NCI-H345 treated with DMSO at 0.1 percent for 48 hours (cell line): Measurements from ENCODE around the gene UBN1.
"Not testable (repeated sequence)": the region's sequence is repeated elsewhere in the genome, so short reads cannot be mapped to it uniquely, and the experiment has no call there.

Source experiments
- DNase-seq: peaks from one replicate; lab custom pipeline; 2025; ENCODE audit not compliant: unreplicated experiment; lab: John Stamatoyannopoulos, UW

The UBN1 gene

DNA sequence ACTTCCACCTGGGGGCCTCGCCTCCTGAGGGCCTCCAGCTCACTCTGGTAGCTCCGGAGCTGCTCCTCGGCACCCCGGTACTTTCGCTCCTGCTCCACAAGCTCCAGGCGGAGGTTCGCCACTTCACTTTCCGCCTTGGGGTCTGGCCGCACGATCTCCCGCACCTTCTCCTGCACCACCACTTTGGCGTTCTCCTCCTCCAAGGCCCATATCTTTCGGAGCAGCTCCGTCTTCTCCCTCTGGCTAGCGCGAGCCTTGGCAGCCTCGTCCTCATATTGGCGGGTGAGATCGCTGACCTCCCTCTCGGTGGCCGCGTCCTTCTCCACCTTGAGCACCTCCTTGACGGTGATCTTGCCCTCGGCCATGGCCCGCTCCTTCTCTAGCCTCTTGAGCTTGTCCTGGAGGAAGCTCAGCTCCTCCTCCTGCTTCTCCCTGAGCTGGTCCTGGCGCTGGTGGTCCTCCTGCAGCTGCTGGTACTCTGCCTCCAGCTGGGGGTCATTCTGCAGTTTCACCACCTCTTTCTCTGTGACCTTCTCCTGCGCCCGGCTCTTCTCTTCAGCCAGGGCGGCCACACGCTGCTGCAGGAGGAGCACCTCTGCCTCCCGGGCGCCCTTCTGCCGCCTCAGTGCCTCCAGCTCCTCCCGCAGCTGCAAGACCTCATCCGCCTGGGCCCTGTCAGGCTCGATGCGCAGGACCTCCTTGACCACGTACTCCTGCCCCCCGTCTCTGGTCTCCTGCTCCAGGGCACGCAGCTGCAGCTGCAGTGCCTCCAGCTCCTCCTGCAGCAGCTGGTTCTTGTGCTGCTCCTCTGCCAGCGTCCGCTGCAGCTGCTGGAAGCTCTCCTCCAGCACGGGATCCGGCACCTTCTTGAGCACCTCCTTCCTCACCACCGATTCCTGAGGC lies 37.9 kb downstream of the UBN1 start:
- no peak for DNase-seq

DNA sequence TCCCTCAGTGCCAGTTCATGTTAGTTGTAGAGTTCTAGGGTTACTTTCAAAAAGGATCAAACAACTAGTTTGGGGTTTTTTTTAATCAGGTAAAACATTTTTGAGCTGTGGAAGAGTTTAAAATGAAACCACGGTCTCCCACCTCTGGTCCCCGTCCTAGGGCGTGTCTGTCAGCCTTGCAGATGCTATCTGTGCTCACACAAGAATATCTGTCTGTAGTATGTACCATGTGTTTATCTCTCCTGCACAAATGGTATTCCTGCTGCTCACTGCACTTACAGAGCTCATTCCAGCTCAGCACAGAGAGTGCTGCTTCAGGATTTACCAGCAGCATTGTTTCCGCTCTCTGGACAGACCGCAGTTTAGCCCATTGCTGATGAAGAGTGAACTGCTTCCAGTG lies 38.9 kb downstream of the UBN1 start:
- DNase-seq = no peak

DNA sequence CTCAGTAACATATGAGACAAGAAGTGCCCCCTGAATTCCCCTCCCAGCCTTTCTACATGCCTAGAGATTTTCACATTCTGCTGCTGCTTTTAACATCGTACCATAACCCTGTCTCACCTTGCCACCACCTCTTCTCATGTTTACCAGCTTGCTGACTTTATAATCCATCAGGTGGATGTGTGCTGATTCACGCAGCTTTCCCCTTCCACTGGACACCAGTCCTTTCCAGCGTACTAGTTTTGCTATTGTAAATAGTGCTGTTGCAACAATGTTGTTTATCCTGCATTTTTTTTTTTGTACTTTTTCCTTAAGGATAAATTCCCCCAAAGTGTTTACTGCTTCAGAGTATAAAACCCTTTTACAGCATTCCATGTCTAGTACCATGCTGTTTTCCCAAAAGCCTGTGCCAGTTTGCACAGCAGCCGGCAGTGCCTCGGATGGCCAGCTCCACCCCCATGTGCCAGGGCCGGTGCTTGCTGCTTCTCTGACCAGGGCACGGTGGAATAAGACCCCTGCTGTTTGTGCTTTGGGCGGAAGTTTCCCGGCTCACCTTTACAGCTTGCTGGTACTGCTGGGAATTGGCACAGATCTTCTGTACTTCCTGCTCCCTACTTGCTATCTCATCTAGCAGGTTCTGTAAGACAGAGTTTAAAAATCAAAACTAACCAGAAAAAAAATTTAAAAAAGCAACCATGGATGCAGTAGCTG lies 41.3 kb downstream of the UBN1 start:
- DNase-seq = no peak

DNA sequence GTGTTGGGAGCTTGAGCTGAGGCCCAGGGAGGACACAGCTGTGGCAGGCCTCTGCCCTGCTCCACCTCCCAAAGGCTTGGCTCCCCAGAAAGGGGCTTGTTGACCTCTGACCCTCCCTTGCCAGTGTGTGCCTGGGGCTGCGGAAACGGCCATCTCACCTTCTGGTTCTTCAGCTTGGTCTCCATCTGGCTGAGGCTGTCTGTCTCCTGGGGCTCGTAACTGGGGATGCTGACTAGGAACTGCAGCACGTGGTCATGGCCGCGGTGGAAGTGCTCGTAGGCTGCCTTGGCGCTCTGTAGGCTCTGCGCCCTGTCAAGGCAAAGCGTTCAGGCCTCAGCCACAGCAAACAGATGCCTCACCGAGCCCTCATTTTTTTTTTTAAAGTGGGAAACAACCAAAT lies 42.7 kb downstream of the UBN1 start:
- DNase-seq = no peak

DNA sequence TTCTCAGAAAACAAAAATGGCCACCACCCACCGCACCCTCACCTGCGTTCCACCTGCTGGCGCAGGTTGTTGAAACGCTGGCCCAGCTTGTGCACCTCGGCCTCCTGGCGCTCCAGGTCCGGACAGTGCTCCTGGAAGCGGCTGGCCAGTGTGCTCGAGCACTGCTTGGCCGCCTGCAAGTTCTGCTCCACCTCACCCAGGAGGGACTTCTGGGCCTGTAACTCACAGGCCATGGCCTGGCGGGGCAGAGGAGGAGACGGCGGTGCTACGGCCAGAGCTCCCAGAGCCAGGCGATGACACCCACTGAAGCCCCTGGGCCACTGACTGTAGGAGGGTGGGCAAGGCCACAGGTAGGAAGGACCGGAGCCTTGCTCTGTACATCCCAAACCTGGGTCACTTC lies 43.4 kb downstream of the UBN1 start:
- no peak for DNase-seq

DNA sequence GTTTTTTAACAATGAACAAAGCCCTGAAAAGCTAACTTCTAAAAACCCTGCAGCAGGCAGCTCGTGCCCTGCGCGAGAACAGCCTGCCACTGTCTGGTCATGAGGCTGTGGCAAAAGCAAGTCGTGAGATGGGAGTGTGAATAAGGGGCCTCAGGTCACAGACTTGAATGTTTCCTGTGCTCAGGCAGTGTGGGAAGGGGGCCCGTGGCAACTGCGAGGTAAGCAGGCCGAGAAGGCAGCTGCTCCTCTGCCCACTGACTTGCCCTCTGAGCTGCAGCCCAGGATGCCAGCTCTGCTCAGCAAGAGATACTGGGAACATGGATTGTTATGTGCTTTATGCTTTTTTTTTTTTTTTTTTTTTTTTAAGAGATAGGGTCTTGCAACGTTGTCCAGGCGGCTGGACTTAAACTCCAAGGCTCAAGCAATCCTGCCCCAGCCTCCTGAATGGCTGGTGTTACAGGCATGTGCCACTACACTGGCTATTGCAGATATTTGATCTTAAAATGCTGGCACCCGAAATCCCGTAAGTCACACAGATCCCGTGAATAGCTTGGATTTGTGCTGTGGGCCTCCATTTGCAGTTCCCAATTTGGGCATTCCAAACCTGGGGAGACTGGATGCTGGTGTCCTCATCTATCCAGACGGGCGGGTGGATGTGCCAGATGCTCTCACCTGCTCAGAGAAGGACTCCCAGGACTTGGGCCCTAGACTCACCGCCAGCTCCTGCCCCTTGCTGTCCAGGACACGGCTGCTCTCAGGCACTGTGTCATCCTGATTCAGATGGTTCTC lies 44.0 kb downstream of the UBN1 start:
- no peak for DNase-seq

DNA sequence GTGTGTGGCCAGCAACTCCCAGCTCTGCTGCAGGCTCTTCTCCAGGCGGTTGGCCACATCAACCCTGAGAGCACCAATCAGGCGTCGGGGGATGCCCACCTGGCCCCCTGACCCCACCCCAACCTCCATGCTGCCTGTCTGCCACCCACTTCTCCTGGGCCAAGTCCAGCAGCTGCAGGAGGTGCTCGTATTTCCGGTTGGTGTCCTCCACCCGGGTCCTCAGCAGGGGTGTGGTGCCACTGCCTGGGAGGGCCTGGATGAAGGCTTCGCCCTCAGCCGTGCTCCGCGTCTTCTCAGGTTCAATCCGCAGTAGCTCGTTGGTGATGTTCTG lies 44.6 kb downstream of the UBN1 start:
- no peak for DNase-seq

DNA sequence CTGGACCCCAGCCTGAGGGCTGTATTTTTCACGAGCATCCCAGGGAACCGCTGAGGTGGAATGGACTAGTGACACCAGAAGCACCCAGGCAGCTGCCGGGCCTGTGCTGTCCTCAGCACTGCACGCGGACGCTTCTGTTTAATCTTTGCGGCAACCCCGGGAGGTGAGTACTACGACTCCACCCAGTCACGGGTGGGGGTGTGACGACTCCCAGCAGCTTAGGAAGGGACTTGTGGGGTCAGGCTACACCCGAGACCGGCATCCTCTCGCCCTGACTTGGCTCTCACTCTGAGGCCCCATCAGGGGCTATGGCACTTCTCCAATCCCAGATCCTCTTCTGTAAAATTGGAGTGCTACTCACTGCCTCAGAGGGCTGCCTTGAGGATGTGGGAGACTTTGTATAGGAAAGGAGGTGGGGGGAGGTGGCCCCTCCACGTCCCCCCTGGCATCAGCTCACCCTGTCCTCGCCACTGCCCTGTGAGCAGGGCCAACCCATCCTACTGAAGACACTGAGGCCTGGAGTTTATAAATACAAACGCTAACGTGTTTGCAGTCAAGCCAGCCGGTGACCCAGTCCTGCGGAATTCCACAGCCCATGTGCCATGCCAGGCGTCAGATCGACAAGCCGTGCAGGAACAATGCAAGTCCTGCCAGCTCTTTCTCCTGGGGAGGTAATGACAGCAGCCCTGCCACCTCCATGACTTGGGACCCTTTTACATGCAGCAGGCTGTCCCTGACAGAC lies 45.3 kb downstream of the UBN1 start:
- DNase-seq = no peak

DNA sequence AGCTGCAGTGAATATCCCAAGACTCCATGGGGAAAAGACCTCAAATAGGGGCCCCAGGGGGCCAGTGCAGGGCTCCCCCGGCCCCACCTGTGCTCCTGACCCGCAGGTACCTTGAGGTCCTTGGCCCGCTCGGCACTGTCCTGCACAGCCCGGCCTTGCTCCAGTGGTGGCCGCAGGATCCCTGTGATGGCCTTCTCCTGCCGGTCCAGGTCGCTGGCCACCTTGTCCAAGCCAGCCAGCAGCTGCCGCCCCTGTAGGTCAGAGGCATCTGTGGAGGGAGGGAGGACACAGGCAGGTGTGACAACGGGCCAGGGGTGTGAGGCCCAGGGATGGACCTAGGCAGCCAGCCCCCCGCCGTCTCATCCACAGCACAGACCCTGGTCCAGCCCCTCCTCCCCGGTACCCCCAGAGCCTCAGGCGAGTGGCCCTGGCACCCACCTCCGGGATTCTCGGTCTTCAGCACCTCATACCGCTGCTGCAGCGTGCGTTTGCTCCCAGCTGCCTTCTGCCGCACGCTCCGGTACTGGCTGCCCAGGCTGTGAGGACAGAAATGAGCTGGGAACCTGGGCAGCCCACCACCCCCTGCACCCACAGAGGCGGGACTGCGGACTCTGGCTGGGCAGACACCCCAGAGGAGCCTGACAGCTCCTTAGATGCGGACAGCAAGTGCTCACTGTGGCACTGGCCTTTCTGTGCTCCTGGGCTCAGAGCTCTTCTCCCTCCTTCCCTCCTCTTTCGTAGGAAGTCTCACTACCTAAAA lies 46.0 kb downstream of the UBN1 start:
- no peak for DNase-seq

DNA sequence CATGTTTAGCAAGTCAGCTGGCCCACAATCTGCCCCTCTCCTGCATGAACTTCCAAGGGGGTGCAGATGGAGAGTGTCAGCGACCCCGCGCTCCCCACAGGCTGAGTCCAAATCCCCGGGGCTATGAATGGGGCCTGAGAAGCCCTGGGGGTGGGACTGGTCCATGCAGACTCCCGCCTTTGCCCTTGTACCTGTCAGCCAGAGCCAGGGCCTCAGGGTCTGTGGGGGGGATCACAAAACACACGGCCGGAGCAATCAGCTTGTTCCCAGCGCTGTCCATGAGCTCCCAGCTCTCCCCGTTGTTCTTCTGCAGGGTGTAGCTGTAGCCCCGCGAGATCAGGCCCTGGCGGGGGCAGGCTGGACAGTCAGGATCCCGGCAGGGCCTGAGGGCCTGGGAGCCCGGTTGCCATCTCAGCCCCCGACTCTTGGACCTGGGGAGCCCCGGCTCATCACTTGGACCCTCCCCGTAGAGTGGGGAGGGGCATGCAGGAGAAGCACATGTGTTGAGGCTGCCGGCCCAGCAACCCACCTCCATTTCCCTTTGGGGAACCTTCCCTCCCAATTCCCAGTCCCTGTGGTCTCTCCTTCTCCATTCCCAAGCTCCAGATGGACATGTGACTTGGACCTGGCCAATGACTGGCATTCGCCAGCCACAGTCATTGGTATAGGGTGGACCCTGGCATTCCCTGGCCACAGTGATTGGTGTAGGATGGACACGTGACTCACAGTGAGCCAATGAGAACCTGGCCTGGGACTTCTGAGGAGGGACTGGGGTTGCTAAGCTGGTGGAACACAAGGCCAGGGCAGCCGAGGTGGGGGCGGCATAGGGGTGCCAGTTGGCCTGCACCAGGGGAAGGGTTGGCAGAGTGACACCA lies 47.2 kb downstream of the UBN1 start:
- DNase-seq = no peak

DNA sequence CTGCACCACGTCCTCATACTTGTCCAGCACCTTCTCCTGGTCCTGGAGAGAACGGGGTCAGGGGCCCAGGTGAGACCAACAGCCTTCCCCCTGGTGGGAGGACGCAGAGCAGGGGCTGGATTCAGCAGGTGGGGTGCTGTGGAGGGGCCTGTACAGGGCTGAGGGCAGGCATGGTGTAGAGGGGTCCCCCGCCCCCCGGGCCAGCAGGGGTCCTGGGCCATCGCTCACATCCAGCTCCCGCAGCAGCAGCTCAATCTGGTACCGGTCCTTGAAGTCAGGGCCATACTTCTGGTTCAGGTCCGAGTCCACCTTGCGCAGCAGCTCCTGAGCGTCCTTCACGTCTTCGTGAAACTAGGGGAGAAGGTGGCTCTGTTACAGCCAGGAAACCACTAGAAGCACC lies 48.1 kb downstream of the UBN1 start:
- no peak for DNase-seq

DNA sequence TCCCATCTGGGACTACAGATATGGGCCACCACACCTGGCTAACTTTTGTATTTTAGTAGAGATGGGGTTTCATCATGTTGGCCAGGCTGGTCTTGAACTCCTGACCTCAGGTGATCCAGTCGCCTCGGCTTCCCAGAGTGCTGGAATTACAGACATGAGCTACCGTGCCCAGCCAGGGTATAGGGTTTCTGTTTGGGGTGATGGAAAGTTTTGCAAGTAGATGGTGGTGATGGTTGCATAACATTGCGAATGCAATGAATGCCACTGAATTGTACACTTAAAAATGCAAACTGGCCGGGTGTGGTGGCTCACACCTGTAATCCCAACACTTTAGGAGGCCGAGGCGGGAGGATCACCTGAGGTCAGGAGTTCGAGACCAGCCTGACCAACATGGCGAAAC lies 49.5 kb downstream of the UBN1 start:
- not testable (repeated sequence) for DNase-seq

DNA sequence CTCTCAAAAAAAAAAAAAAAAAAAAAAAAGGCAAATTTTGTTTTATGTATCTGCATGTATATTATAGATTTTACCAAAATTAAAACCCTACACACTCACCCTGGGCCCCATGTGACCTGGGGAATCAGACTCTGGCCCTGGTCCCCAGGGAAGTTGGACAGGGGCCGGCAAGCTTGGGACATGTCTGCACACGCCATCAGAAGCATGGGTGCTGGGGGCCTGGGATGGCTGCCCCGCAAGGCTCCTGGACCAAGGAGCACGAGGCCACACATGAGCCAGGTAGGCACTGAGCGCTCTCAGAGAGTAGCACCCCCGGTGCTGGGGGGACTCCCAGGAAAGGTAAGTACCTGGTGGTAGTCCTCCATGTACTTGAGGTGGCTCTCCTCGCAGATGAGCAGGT lies 50.0 kb downstream of the UBN1 start:
- DNase-seq = no peak

DNA sequence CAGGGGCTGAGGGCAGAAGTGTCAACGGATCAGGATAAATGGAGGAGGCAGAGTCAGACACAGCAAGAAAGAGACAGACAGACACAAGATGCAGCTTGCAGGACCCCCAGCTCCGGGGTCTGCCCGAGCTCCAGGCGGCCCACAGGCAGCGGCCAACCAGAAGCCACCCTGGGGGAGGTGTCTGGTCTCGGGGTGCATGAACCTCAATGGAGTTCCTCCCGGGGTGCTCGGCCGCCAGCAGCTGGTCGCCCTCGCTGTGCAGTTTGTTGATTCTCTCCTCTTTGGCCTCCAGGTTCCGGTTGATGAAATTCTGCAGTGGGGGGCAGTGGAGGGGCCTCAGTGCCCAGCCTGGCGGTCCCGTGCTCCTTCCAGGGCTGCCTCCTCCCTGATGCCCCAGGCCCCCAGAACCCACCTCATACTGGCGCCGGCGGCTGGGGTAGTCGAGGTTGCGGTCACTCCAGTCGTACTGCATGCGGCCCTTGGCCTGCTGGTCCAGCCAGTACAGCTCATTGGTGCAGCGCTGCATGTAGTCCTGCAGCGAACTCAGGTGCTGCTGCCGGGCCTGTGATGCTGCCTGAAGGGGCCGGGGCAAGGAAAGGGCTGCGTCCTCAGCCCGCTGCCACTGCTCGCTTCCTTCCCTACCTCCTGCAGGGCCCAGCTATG lies 51.7 kb downstream of the UBN1 start:
- no peak for DNase-seq

DNA sequence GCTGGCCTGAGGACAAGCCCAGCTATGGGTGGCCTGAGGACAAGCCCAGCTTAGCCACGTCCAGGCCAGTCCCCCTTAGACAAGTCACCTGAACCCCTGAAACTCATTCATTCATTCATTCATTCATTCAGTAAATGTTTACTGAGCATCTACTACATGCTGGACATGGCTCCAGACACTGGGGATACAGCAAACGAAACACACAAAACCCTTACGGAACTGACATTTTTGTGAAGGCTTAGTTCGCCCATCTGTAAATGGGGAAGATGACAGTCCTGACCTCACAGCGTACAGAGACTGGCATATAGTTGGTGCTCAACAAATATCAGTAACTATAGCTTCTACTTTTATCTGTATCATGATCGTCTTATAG lies 52.2 kb downstream of the UBN1 start:
- no peak for DNase-seq

DNA sequence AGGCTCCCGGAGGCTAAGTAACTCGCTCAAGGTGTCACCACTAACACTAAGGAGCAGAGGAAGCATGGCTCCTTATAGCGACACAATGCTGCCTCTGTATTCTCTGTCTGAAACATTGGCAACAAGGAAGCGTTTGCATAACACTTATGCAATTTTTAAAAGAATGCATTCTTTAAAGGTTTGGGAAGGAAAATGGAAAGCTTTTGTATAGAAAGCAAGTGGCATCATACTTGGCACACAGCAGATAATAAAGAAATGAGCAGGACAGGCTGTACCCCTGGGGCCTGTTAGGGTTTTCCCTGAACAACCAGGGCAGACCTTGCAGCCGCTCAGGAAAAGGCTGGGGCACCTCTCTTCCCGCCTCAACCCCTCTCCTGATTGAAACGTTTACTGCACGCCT lies 52.8 kb downstream of the UBN1 start:
- no peak for DNase-seq

DNA sequence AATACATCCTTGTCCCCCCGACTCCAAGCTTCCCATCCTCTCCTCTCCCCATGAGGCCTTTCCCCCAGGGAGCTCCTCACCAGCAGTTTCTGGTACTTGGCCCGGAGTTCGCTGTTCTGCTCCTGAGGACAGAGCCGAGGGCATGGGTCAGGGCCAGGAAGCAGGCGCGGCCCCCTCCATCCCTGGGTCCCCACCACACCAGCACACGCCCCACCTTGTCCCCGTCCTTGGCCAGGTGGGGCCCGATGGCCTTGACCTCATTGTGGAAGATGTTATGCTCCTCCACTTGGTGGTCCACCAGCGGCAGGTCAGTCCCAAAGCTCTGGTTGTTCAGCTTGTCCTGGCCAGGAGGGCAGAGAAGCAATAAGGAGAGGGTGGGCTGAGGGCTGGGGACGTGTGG lies 53.5 kb downstream of the UBN1 start:
- no peak for DNase-seq

DNA sequence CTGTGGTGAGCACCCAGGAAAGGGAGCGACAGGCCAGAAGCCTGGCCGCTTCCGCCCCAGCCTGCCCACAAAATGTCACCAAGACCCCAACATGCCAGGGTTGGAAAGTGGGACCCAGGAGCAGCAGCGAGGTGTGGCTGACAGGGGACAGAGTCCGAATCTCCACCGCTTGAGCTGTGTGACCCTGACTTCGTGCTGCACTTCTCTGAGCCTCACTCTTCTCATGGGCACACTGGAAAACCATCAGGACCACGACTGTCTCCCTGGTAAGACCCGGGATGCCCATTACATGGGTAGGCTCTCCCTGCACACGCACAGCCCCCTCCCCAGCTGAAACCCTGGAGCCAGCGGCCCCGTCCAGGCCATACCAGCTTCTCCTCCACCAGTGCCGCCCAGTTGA lies 54.8 kb downstream of the UBN1 start:
- DNase-seq = no peak
